OCI-LY7 (cell line): ENCODE data around the gene PES1.

ENCODE experiments used
- CTCF ChIP-seq: fragments of 200-600 bp; sonication (generic); conservative IDR thresholded peaks from 2 replicates; pipeline ENCODE4 v1.5.1; 2014; ENCODE audit warnings: mild to moderate bottlenecking, antibody characterized with exemption, low read length, moderate library complexity, mixed read lengths
- EZH2phosphoT487 ChIP-seq: fragments of 200-600 bp; sonication (generic); IDR thresholded peaks from 2 replicates; pipeline ENCODE4 v1.6.1; 2018; ENCODE audit warnings: low read depth, borderline replicate concordance, mild to moderate bottlenecking, mixed run types, antibody characterized with exemption, low read length, moderate library complexity, mixed read lengths

DNA sequence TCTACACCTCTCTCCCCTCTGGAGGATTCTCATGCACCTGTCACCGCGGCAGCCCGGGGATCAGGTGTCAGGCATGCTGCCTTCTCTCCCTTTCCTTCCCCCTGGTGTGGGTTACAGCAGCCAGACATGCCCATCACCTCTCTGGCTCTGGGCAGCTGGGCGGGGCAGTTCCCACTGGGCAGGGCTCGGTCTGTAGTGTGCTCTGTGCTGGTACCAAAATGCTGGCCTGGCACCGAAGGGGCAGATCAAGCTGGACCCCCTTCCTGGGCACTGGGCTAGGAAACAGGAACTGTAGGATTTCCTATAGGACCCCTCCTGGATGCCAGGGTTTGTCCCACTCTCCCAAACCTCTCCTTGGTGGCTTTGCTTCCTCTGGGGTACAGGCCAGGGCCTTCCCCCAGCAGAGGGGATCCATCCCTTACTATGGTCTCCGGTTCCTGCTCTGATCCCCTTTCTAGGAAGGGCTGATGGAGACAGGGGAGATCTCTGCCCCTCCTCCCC is 18.1 kb downstream of the PES1 start:
- no peak for TF ChIP-seq CTCF
- no peak for TF ChIP-seq EZH2phosphoT487
